ENCODE data around the gene PLCH2. TPM values are rescaled to one million over a fixed set of nuclear protein-coding genes. Genes with fewer than 3 reads are reported as not detected.

The PLCH2 gene
- total and polyA plus RNA-seq, 12 donors = 0.06 to 0.51 (median 0.10) TPM; not detected in 2

DNA sequence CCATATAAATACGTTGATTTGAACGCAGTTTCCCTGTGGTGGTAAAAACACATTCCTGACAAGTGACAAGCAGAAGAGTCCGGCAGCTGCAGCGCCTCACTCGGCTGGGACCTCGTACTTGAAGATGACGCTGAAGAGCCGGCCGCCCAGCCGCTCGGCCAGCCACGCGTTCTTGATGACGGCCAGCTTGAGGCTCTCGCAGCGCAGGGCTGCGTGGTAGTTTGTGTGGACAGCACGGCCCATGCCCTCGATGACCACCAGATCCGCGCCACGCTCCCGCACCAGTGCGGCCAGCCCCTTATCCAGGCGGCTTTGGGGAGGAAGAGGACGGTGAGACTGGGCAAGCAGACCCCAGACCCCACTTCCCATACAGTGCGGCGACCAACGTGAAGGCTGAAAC, 32.7 kb downstream of the PLCH2 start:
- Histone ChIP-seq H3K9me3 (no peaks in the 10 kb centered on the region), H3K4me1 (peaks cover 0 to 31% (median 12%) of the 10 kb centered on the region in 9 donors), H3K4me3 (no peak overlapping the region), H3K27ac (no peak overlapping the region), H3K27me3 (peaks cover 3 to 15% (median 14%) of the 10 kb centered on the region in 7 donors), H3K36me3 (peaks cover 6 to 67% (median 48%) of the 10 kb centered on the region in 9 donors)
- 90 to 93% methylated on average over 24 to 29 of the region's 29 CpGs for WGBS, 2 donors
- DNase-seq = no peak
- TF ChIP-seq, protein P1, sequence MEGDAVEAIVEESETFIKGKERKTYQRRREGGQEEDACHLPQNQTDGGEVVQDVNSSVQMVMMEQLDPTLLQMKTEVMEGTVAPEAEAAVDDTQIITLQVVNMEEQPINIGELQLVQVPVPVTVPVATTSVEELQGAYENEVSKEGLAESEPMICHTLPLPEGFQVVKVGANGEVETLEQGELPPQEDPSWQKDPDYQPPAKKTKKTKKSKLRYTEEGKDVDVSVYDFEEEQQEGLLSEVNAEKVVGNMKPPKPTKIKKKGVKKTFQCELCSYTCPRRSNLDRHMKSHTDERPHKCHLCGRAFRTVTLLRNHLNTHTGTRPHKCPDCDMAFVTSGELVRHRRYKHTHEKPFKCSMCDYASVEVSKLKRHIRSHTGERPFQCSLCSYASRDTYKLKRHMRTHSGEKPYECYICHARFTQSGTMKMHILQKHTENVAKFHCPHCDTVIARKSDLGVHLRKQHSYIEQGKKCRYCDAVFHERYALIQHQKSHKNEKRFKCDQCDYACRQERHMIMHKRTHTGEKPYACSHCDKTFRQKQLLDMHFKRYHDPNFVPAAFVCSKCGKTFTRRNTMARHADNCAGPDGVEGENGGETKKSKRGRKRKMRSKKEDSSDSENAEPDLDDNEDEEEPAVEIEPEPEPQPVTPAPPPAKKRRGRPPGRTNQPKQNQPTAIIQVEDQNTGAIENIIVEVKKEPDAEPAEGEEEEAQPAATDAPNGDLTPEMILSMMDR (IDR thresholded peaks at IDR 0.05) = no peak
- no peak for ATAC-seq
- intact Hi-C loops (cut with DNase I) = no loop called here

DNA sequence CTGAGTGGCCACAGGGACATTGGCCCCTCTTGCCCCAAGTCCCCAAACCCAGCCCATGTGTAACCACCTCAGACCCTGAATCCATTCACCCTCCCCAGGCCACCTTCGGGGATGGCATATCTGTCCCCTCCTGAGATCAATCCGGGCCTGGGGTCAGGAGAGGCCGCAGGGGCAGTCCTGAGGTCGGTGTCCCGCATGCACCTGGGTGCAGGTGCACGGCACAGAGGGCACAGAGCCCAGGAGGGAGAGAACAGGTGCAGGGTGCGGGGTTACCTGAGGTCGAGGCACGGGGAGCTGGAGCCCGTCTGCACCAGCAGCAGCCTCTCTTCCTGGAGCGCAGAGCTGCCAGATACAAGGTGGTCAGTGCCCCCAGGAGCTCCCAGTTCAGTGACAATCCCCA, 33.5 kb downstream of the PLCH2 start:
- WGBS, 2 donors = 93 to 96% methylated on average over 10 to 11 of the region's 11 CpGs
- H3K27ac ChIP-seq = no peak overlapping the region
- TF ChIP-seq, protein P1 (IDR thresholded peaks at IDR 0.05) = no peak
- H3K4me1 ChIP-seq = peaks cover 0 to 25% (median 12%) of the 10 kb centered on the region in 9 donors
- no peaks in the 10 kb centered on the region for H3K9me3 ChIP-seq
- ATAC-seq (no peak), DNase-seq (no peak)
- H3K4me3 ChIP-seq = no peak overlapping the region
- peaks cover 6 to 74% (median 48%) of the 10 kb centered on the region in 9 donors for H3K36me3 ChIP-seq
- peaks cover 0 to 7% (median 5%) of the 10 kb centered on the region in 7 donors for H3K27me3 ChIP-seq
- intact Hi-C loops (cut with DNase I) = no loop called here

DNA sequence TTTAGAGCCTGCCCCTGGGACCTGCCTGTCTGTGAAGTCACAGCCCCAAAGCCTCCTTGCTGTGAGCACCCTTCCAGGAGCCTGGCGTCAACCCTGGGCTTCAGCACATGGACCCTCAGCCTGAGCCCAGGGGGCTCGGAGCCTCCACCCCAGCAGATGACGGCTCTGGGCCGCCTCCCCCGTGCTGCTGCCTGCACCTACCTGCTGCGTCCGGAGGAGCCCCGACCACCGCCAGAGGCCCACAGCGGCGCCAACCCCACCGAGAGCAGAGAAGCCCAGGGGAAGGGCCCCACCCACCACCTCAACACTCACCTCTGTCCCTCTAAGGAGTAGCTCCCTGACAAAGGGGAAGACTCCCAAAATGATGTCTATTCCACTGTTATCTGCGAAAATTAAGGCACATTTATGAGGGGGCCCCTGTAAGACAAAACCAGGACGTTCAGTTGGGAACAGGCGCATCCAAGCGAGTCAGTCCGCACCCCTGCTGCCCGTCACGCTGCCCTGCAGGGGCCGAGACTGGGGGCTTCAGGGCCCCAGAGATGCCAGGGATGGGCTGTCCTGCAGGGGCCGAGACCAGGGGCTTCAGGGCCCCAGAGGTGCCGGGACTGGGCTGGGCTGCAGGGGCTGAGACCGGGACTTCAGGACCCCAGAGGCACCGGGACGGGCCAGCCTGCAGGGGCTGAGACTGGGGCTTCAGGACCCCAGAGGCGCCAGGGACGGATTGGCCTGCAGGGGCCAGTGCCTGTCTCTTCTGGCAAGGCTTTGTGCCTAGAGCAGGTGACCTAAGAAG, 34.5 kb downstream of the PLCH2 start:
- Histone ChIP-seq H3K9me3 (no peaks in the 10 kb centered on the region), H3K4me1 (peaks cover 0 to 17% (median 7%) of the 10 kb centered on the region in 9 donors), H3K27ac (no peak overlapping the region), H3K36me3 (peaks cover 12 to 84% (median 48%) of the 10 kb centered on the region in 9 donors), H3K27me3 (no peaks in the 10 kb centered on the region), H3K4me3 (no peak overlapping the region)
- TF ChIP-seq, protein P1 (IDR thresholded peaks at IDR 0.05) = no peak
- WGBS, 2 donors = 94 to 96% methylated on average over 27 of the region's 27 CpGs
- DNase-seq = no peak
- ATAC-seq = no peak
- intact Hi-C loops (cut with DNase I) = no loop called here

DNA sequence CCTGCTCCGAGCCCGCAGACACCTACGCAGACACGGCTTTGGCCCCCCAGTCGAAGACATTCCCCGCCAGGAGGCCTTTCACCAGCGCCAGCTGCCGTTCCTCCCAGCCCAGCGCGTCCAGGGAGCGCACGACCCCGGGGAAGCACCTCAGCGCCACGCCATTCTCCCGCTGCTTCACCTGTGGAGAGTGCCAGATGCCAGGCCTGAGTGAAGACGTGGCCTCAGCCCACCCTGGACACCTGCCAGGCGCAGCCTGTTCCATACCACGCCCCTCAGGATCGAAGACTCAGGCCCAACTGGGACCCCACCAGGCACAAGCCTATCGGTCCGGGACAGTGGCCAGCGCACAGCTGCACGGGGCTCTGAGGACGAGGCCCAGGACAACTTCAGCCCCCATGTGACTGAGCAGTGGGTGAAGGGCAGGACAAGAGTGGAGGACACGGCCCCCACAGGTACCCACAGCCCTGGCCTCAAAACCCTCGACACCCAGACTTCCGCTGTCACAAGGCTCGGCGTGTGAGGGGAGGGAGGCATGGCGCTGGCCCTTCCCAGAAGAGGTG, 36.9 kb downstream of the PLCH2 start:
- no peaks in the 10 kb centered on the region for H3K27me3 ChIP-seq
- ATAC-seq (no peak), DNase-seq (no peak)
- no peak overlapping the region for H3K27ac ChIP-seq
- intact Hi-C loops (cut with DNase I) = no loop called here
- H3K4me3 ChIP-seq = no peak overlapping the region
- H3K36me3 ChIP-seq = peaks cover 22 to 100% (median 67%) of the 10 kb centered on the region in 9 donors
- TF ChIP-seq, protein P1 (IDR thresholded peaks at IDR 0.05) = no peak
- WGBS, 2 donors = 91 to 93% methylated on average over 31 of the region's 31 CpGs
- no peaks in the 10 kb centered on the region for H3K9me3 ChIP-seq
- no peaks in the 10 kb centered on the region for H3K4me1 ChIP-seq
